ENCODE data around the gene PSME3IP1. TPM values are rescaled to one million over a fixed set of nuclear protein-coding genes. Genes with fewer than 3 reads are reported as not detected.

PSME3IP1 gene
- total and polyA plus RNA-seq, 2 of the 4 experiments (the other 2 are of a cell fraction), result 50.2 to 75.2 TPM

DNA sequence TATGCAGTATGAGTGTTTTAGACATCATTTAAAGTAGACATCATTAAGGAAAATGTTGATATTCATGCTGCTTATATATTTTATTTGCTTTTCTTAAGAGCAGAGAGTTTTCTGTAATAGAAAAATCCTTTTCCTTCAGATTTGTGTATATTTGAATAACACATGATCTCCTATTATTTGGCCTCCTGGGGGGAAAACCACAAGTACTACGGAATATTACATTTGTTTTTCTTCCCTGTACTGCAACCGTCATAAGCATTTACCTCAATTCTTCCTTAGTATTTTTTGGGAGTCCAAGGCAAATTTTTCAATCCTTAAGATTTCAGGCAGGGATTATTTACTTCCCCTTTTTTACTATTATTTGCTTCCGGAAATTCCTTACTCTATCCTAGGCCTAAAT lies 6.3 kb upstream of the PSME3IP1 start:
- Histone ChIP-seq H3K4me1 (ENCODE audit: control insufficient read depth, insufficient read depth, low read length) (peaks cover 23% of the 10 kb centered on the region), H3K23ac (ENCODE audit: low read depth, low read length) (no peak overlapping the region), H3K9me3 (ENCODE audit: control insufficient read depth, insufficient read depth, low read length) (no peaks in the 10 kb centered on the region), H3K18ac (ENCODE audit: low read depth, low read length) (no peak overlapping the region), H3K79me1 (ENCODE audit: low read depth in 1 of 2, low read length in 2 of 2) (peaks cover 21 to 62% of the 10 kb centered on the region in 2 experiments), H3K4ac (ENCODE audit: low read depth, low read length) (no peak overlapping the region), H2BK15ac (ENCODE audit: low read depth, low read length) (no peak overlapping the region), H2AK9ac (replicated peaks; ENCODE audit: low read depth, low read length, poor library complexity) (no peak overlapping the region), H3K4me3 (ENCODE audit: insufficient read depth, low read depth, low read length) (no peak overlapping the region), H3K27ac (ENCODE audit: insufficient read depth, low read length) (no peak overlapping the region), H2AK5ac (ENCODE audit: low read depth, low read length) (no peak overlapping the region), H2AFZ (replicated peaks; ENCODE audit: low read length, poor library complexity) (no peak overlapping the region), H4K5ac (ENCODE audit: low read depth, low read length) (no peak overlapping the region), H2BK20ac (ENCODE audit: low read depth, low read length) (no peak overlapping the region), H2BK5ac (ENCODE audit: low read depth, low read length, poor library complexity, severe bottlenecking) (peak overlapping the region; percentile 66), H3K4me2 (ENCODE audit: low read depth, low read length) (no peak overlapping the region), H3K9ac (ENCODE audit: low read depth, low read length) (no peak overlapping the region), H3K27me3 (ENCODE audit: control insufficient read depth, insufficient read depth, low read length) (no peaks in the 10 kb centered on the region), H3K14ac (replicated peaks; ENCODE audit: low read depth, low read length) (no peak overlapping the region), H4K8ac (ENCODE audit: low read depth in 2 of 2, low read length in 2 of 2) (no peak overlapping the region), H4K91ac (ENCODE audit: insufficient read depth, low read depth, low read length) (no peak overlapping the region), H2BK120ac (ENCODE audit: low read depth, low read length) (no peak overlapping the region), H3K56ac (ENCODE audit: extremely low read depth, insufficient read depth, low read length) (no peak overlapping the region), H4K20me1 (ENCODE audit: insufficient read depth, low read length) (peaks cover 18% of the 10 kb centered on the region; the same call in 1 of the 2 replicates), H3K36me3 (ENCODE audit: control insufficient read depth, insufficient read depth, low read length) (no peaks in the 10 kb centered on the region; the same call in 1 of the 2 replicates), H3K9me1 (ENCODE audit: insufficient read depth, low read length) (no peaks in the 10 kb centered on the region; the same call in 1 of the 2 replicates)
- ChIA-PET POLR2A (ENCODE audit: unreplicated experiment) (no interaction called here), CTCF (interaction anchor here (0.5 kb wide), 1 partner anchor 107 kb away, joined by 3 read pairs; no protein-coding TSS in a partner anchor)
- whole genome bisulfite sequencing, 2 experiments (ENCODE audit: extremely low coverage in 2 of 2, insufficient read length in 1 of 2), result no CpG with 5 or more reads among the region's 3 CpGs
- TF ChIP-seq SMC3 (IDR thresholded peaks at IDR 0.05; ENCODE audit: low read depth, low read length) (no peak), MXI1 (IDR thresholded peaks at IDR 0.05; ENCODE audit: borderline replicate concordance, low read depth, low read length) (no peak), RAD21 (IDR thresholded peaks at IDR 0.05; ENCODE audit: low read length) (no peak), CEBPB (IDR thresholded peaks at IDR 0.05; ENCODE audit: low read depth, low read length) (no peak), POLR2A (IDR thresholded peaks at IDR 0.05; ENCODE audit: low read depth, low read length) (no peak), MAZ (IDR thresholded peaks at IDR 0.05; ENCODE audit: borderline replicate concordance, low read depth, low read length) (no peak), CHD1 (IDR thresholded peaks at IDR 0.05; ENCODE audit: low read depth, low read length) (no peak), MAFK (IDR thresholded peaks at IDR 0.05; ENCODE audit: low read depth, low read length) (no peak), RFX5 (IDR thresholded peaks at IDR 0.05; ENCODE audit: low read depth, low read length) (no peak), BHLHE40 (IDR thresholded peaks at IDR 0.05; ENCODE audit: low read depth, low read length) (no peak), NFE2L2 (IDR thresholded peaks at IDR 0.05; ENCODE audit: low read depth, low read length) (no peak), RCOR1 (IDR thresholded peaks at IDR 0.05; ENCODE audit: insufficient replicate concordance, low read length) (no peak), FOS (IDR thresholded peaks at IDR 0.05; ENCODE audit: low read depth, low read length) (no peak), ELK1 (IDR thresholded peaks at IDR 0.05; ENCODE audit: borderline replicate concordance, low read depth, low read length) (no peak), USF2 (IDR thresholded peaks at IDR 0.05; ENCODE audit: low read depth, low read length) (no peak)
- TF ChIP-seq, protein P1, sequence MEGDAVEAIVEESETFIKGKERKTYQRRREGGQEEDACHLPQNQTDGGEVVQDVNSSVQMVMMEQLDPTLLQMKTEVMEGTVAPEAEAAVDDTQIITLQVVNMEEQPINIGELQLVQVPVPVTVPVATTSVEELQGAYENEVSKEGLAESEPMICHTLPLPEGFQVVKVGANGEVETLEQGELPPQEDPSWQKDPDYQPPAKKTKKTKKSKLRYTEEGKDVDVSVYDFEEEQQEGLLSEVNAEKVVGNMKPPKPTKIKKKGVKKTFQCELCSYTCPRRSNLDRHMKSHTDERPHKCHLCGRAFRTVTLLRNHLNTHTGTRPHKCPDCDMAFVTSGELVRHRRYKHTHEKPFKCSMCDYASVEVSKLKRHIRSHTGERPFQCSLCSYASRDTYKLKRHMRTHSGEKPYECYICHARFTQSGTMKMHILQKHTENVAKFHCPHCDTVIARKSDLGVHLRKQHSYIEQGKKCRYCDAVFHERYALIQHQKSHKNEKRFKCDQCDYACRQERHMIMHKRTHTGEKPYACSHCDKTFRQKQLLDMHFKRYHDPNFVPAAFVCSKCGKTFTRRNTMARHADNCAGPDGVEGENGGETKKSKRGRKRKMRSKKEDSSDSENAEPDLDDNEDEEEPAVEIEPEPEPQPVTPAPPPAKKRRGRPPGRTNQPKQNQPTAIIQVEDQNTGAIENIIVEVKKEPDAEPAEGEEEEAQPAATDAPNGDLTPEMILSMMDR (conservative IDR thresholded peaks at IDR 0.05; ENCODE audit: low read depth, low read length), result no peak
- intact Hi-C loops (cut with micrococcal nuclease) (no loop called here), dilution Hi-C loops (cut with HindIII; ENCODE audit: low sequenced_read_pairs, unreplicated experiment) (no loop called here), in situ Hi-C loops (cut with MboI; ENCODE audit: low sequenced_read_pairs) (no loop called here)
- BruUV-seq (replicated peaks), result no TSS peak
- DNase-seq (peak; percentile 50), ATAC-seq (ENCODE audit: low read depth) (no peak)
